Uterus (tissue), 2 donors: ENCODE results near the gene UNC13B.

Source experiments
- POLR2A ChIP-seq, 2 donors: fragments of 450-650 bp; IDR thresholded peaks; one replicate each; pipeline ENCODE4 v1.6.1; 2016; ENCODE audit warnings: antibody characterized with exemption in 2 of 2, mild to moderate bottlenecking in 1 of 2, moderate library complexity in 1 of 2
- TF ChIP-seq, protein P1 (sequence below), 4 experiments: fragments of 200-600 bp in 2 of 4; fragments of 450-650 bp in 2 of 4; sonication (generic) in 2 of 4; IDR thresholded peaks; one replicate each; pipeline ENCODE4 v1.5.1; 2016 to 2019; ENCODE audit warnings: antibody characterized with exemption in 4 of 4, mild to moderate bottlenecking in 2 of 4, moderate library complexity in 1 of 4

DNA sequence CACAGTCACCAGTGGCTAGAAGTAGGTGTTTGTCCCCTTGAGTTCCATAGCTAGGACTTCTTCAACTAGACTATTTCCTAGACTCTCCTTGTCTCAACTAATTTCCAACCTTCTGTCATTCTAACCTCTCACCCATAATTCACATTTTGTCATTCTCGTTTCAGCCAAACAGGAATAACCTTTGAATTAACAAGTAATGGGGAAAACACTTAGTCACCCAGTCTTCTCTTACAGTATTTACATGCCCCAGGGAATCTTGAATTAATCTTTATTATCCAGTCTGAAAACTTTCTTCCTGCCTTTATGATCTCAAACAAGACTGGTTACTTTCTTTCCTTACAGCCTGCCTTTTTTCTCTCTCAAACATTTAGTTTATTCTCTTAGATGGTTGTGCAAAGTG, 264.8 kb downstream of the UNC13B start:
- TF ChIP-seq, protein P1, sequence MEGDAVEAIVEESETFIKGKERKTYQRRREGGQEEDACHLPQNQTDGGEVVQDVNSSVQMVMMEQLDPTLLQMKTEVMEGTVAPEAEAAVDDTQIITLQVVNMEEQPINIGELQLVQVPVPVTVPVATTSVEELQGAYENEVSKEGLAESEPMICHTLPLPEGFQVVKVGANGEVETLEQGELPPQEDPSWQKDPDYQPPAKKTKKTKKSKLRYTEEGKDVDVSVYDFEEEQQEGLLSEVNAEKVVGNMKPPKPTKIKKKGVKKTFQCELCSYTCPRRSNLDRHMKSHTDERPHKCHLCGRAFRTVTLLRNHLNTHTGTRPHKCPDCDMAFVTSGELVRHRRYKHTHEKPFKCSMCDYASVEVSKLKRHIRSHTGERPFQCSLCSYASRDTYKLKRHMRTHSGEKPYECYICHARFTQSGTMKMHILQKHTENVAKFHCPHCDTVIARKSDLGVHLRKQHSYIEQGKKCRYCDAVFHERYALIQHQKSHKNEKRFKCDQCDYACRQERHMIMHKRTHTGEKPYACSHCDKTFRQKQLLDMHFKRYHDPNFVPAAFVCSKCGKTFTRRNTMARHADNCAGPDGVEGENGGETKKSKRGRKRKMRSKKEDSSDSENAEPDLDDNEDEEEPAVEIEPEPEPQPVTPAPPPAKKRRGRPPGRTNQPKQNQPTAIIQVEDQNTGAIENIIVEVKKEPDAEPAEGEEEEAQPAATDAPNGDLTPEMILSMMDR (IDR thresholded peaks at IDR 0.05), result no peak
- TF ChIP-seq POLR2A (IDR thresholded peaks at IDR 0.05), result no peak
